HG03066 (cell line): ENCODE data around the gene MSL3.

Source experiments
- ATAC-seq: cut with Tn5 transposase; IDR thresholded peaks from one replicate; pipeline ENCODE4 v1.9.1; 2021; ENCODE audit warnings: low read depth; ENCODE audit not compliant: unreplicated experiment

MSL3 gene

GRCh38 chrX:11757719-11758399, at the start of gene MSL3:
MSL3 (plus strand) TSS chrX:11758237; CDS start chrX:11758264, 27 bp downstream.
- ATAC-seq = peak; percentile 30

- ATAC-seq = no peak
Measured at GRCh38 chrX:11722304-11722703, 35.7 kb upstream of the MSL3 start.

GRCh38 chrX:11724122-11725017, 33.7 kb upstream of the MSL3 start:
- ATAC-seq = no peak

GRCh38 chrX:11725631-11726442, 32.2 kb upstream of the MSL3 start:
- ATAC-seq = no peak

- ATAC-seq = no peak
Measured at GRCh38 chrX:11728556-11728955, 29.5 kb upstream of the MSL3 start.

- peak; percentile 63 for ATAC-seq
Measured at GRCh38 chrX:11733614-11734013, 24.4 kb upstream of the MSL3 start.

- no peak for ATAC-seq
Measured at GRCh38 chrX:11739776-11740175, 18.3 kb upstream of the MSL3 start.

GRCh38 chrX:11740794-11741193, 17.2 kb upstream of the MSL3 start:
- ATAC-seq = no peak

- no peak for ATAC-seq
Measured at GRCh38 chrX:11741574-11741973, 16.5 kb upstream of the MSL3 start.

GRCh38 chrX:11745881-11746280, 12.2 kb upstream of the MSL3 start:
- ATAC-seq = no peak

GRCh38 chrX:11750046-11750445, 8.0 kb upstream of the MSL3 start:
- ATAC-seq = no peak

- no peak for ATAC-seq
Measured at GRCh38 chrX:11750694-11751093, 7.3 kb upstream of the MSL3 start.

- no peak for ATAC-seq
Measured at GRCh38 chrX:11751261-11751660, 6.8 kb upstream of the MSL3 start.

GRCh38 chrX:11753668-11754067, 4.4 kb upstream of the MSL3 start:
- ATAC-seq = no peak

- no peak for ATAC-seq
Measured at GRCh38 chrX:11754958-11755645, 2.9 kb upstream of the MSL3 start.

GRCh38 chrX:11755724-11756123, 2.3 kb upstream of the MSL3 start:
- no peak for ATAC-seq

- no peak for ATAC-seq
Measured at GRCh38 chrX:11756354-11757318, 1.4 kb upstream of the MSL3 start.

GRCh38 chrX:11757397-11757718, 679 bp upstream of the MSL3 start:
- no peak for ATAC-seq

- peak; percentile 32 for ATAC-seq
Measured at GRCh38 chrX:11758400-11759171, 549 bp downstream of the MSL3 start.
